ENCODE data around the gene EFHD2.
"Not testable (repeated sequence)": the region's sequence is repeated elsewhere in the genome, so short reads cannot be mapped to it uniquely, and the experiment has no call there.

EFHD2 gene

GRCh38 chr1:15409388-15410222 is at the start of gene EFHD2:
EFHD2 (plus strand) TSS chr1:15409888; CDS start chr1:15409972, 84 bp downstream.
- peak; percentile 93 for DNase-seq (ENCODE audit: low spot score)

- DNase-seq (ENCODE audit: low spot score), result no peak
These were observed 49.0 kb upstream of the EFHD2 start for GRCh38 chr1:15360700-15361099.

GRCh38 chr1:15362096-15362736 is 47.5 kb upstream of the EFHD2 start:
- DNase-seq (ENCODE audit: low spot score), result no peak

DNA sequence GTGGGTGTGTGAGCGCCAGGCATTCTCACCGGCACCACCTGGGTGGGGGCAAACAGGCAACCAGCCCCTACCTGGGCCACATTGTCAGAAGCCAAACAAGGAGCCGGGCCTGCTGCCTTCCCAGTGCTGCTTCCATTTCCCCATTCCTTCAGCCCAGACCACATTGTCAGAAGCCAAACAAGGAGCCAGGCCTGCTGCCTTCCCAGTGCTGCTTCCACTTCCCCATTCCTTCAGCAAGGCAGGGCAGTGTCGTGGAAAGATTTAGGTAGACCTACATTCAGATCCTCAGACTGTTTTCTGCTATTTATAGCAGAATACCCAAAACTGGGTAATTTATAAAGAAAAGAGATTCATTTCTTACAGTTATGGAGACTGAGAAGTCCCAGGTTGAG is 47.0 kb upstream of the EFHD2 start:
- DNase-seq (ENCODE audit: low spot score), result no peak

DNA sequence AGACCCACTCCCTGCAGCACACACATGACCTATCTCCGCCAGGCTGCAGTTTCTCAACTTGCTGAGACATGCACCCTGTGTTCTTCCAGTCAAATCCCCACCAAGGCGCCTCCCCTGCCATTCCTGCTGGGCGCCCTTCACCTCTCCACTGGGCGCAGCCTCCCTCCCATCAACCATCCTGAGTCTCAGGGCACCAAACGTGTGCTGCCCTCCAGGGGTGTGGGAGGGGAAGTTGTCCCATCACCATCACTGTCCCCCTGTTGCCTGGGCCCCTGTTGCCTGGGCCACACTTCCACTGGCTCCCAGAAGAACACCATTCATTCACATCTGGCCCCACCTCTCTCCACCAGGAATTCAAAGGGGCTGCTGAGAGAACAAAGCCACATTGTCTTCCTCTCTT is 44.9 kb upstream of the EFHD2 start:
- DNase-seq (ENCODE audit: low spot score), result no peak

DNA sequence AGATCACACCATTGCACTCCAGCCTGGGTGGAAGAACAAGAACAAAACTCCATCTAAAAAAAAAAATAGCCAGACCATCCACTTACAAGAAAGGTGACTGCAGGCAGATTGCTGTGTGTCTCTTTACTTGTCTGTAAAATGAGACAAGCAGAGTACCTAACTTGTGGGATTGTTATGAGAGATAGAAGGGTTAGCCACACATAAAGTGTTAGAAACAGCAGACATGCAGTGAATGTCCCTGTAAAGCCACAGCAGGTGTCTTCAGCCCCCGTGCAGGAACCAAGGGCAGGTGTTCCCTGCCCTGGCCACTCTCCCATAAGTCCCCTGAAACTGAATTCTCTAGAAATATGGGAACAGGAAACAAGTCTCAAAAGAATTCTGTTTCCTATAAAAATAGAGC is 40.8 kb upstream of the EFHD2 start:
- DNase-seq (ENCODE audit: low spot score), result no peak

DNA sequence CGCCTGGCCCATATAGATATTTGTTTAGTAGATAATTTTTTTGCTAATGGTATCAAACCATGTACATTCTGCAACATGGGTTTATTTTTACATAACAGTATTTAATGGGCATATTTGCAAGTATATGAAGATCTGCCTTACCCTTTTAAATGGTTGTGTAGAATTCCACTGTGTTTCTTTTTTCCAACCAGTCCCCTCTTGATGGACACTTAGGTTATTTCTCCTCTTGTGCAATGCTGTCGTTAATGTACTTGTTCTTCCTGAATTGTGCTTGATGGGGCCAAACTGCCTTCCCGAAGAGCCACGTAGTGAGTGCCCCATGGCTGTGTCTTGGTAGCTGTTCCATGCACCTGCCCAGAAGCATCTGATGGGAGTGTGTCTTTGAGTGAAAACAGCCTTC is 39.4 kb upstream of the EFHD2 start:
- DNase-seq (ENCODE audit: low spot score), result no peak

GRCh38 chr1:15370781-15371520 is 38.7 kb upstream of the EFHD2 start:
- no peak for DNase-seq (ENCODE audit: low spot score)

DNA sequence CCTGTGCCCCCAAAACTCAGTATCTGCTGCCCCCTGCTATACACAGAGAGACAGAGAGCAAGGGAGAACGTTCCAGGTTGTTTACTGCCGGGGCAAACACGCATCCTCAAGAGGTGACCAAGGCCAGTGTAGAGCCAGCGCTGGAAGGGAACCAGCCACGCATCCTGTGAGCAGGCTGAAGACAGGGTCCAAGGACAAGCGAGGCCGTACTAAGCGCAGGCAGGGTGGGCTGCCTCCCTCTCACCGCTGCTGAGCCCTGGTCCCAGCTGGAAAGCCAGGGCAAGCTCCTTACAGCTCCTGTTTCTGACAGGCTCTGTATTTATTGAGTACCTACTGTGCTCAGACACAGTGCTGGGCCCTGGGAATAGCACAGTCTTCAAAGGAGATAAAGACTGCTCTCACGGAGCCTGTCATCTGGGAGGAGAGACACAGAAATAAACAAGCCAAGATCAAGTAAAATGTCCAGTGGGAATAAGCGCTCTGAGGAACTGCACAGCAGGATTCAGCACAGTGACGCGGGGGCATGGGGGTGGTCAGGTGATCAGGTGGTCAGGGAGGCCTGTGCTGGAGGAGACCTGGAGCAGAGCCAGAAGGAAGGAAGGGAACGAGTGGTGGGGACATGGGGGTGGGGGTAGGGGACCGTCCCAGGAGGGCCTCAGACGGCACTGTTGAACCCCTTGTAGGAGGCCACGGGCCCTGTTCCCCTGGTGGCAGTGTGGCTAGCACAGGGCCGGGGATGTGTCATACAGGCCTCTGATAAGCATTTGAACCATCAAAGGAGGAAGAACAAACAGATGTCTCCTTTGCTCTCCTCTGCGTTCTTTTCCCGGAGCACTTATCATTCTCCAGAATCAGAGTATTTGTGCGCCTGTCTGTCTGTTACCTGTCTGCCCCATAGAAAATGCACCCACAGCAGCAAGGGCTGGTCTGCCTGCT is 37.8 kb upstream of the EFHD2 start:
- DNase-seq (ENCODE audit: low spot score), result no peak

DNA sequence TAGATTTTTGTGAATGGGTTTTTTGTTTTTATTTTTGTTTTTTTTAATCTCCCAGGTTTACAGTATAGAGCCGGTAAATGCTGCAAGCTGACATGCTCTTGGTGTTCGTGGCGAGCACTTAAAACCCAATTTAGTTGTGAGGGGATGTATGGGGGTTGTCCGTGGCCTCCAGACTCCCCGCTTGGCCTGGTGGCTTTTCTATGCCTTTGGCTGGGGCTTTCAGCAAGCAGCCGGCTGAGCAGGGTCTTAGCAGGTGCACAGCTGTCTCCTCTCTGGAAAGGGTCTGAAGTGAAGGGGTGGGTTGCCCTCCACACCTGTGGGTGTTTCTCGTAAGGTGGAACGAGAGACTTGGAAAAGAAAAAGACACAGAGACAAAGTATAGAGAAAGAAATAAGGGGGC is 31.0 kb upstream of the EFHD2 start:
- no peak for DNase-seq (ENCODE audit: low spot score)

- not testable (repeated sequence) for DNase-seq (ENCODE audit: low spot score)
These were observed 30.5 kb upstream of the EFHD2 start for GRCh38 chr1:15379151-15379550.

DNA sequence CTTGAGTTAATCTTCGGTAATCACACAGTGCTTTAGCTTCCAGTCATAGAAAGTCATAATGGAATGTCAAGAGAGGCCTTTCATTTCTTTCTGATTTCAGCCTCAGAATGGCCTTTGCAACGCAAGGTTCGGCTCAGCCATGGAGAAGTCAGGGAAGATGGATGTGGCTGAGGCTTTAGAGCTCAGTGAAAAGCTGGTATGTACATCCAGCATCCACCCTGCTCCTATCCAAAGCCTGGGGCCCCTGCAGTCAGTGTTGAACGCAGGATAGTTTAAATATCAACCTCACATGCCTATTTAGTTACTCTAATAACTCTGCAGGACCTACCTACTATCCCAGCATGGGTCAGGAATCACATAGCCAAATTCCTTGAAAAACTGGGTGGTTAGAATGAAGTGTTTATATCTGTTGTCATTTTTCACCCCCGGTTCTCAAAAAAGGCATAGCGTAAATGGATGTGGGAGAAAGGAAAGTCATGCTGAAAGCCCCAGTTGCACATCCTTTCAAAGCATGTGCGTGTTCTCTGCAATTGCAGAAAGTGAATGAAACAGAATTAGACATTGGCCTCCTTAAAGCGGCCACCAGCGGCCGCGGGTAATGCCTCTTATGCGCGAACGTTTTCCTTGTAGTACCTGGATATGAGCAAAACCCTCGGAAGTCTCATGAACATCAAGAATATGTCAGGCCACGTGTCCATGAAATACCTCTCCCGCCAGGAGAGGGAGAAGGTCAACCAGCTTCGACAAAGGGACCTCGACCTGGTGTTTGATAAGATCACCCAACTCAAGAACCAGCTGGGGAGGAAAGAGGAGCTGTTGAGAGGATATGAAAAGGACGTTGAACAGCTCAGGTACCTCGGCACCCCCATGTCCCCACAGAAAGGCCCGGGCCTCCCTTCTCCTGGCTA is 28.8 kb upstream of the EFHD2 start:
- no peak for DNase-seq (ENCODE audit: low spot score)

DNA sequence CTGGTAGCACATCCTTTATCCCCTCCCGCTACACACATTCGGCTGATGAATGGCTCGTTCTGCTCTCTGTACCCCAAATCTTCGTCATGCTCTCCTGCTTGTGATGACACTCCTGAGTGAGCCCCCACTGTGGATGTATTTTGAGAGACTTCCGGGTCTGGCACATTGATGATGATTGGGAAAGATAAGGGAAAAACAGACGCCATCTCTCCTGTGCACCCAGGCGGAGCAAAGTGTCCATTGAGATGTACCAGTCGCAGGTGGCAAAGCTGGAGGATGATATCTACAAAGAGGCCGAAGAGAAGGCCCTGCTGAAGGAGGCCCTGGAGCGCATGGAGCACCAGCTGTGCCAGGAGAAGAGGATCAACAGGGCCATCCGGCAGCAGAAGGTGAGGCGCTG is 27.9 kb upstream of the EFHD2 start:
- DNase-seq (ENCODE audit: low spot score), result no peak

- no peak for DNase-seq (ENCODE audit: low spot score)
These were observed 26.8 kb upstream of the EFHD2 start for GRCh38 chr1:15382601-15383518.

DNA sequence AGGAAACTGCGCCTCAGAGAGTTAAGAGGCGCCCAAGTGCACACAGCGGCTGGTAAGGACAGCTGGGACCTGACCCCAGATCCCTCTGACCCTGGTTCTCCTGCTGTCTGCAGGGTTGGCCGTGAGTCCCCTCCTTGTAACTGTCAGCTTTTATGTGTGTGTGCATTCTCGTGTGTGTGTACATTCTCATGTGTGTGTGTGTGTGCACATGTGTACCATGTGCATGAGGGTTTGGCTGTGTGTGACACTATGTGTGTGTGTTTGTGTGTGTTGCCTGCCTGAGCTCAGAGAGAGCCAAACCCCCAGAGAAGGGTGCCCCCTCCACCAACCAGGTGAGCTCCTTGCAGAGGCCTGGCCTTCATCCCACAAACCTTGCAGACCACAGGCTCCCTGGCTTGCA is 25.9 kb upstream of the EFHD2 start:
- no peak for DNase-seq (ENCODE audit: low spot score)

DNA sequence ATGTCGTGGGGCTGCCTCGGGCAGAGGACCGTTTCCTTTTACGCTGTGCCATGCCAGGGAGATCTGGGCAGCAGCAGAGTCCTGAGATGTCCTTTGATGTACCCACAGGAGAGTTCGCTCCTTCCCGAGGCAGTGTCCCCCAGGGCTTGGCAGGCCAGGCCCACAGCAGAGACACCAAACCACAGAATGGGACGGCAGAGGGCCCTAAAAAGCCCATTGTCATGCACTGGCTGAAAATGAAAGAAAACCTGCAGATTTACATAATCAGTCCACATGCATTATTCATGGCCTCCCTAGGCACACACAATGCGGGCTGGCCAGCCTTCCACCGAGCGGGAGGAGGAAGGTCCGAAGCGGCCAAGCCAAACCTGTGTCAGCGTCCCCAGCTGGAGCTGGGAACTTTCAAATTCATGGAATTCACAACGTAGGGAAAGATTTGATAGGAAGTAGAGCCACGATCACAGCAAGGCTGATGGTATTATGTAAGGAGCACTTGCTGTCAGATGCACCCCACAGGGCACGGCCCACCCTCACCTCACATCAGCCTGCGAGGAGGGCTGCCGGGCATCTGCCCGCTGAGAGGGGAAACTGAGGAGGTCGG is 25.3 kb upstream of the EFHD2 start:
- no peak for DNase-seq (ENCODE audit: low spot score)

DNA sequence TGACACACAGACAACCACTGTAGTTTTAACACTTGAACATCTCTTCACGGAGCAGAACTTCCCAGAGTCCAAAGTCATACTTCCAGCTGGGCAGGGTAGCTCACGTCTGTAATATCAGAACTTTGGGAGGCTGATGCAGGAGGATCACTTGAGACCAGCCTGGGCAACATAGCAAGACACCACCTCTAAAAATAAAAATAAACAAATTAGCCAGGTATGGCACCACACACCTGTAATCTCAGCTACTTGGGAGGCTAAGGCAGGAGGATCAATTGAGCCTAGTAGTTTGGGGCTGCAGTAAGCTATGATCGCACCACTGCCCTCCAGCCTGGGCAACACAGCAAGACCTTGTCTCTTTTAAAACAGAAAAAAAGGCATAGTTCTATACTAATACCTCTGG is 24.3 kb upstream of the EFHD2 start:
- no peak for DNase-seq (ENCODE audit: low spot score)

DNA sequence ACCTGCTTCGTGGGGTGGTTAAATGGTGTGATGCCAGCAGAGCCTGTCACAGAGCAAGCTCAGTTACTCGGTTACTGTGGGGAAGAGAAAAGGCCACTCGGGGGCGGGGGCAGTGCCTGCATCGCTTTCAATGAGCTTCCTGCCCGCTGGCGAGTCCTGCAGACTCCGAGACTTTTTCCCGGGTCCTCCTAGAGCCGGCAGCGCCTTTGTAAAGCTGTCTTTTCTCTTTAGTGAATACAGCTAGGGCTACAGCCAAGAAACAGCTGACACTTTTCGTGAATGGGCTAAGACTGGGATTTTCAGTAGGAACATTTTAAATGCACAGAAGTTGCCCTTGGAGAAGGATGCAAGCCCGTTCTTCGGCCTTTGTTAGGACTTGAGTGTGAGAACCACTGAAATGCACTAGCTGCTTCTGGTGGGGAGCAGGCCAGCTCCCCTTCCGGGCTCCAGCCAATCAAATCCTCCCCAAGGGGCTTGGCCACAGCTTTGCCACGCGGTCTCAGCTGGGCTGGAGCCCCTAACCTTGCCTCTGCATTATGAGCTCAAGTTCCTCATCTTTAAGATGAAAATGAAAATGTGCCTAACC is 23.4 kb upstream of the EFHD2 start:
- DNase-seq (ENCODE audit: low spot score), result peak; percentile 47
